Measurements from ENCODE around the gene ZC3HAV1L.

- no peak for TF ChIP-seq CTCF (conservative IDR thresholded peaks at IDR 0.05)
- TF ChIP-seq EZH2 (IDR thresholded peaks at IDR 0.05; ENCODE audit: low read depth): no peak
Measured at GRCh38 chr7:139068544-139069399, 32.9 kb upstream of the ZC3HAV1L start.
